Tibial nerve (tissue), 3 donors: Measurements from ENCODE around the gene PCED1B.

Source experiments
- CTCF ChIP-seq, 5 experiments: fragments of 200-600 bp in 3 of 5; fragments of 450-650 bp in 2 of 5; sonication (generic) in 3 of 5; IDR thresholded peaks; one replicate each; pipeline ENCODE4 v1.5.1; 2016 to 2019; ENCODE audit warnings: antibody characterized with exemption in 5 of 5, mild to moderate bottlenecking in 3 of 5, moderate library complexity in 2 of 5
- POLR2A ChIP-seq, 2 donors: fragments of 450-650 bp; IDR thresholded peaks; one replicate each; pipeline ENCODE4 v1.6.1; 2017; ENCODE audit warnings: antibody characterized with exemption in 2 of 2, mild to moderate bottlenecking in 2 of 2, moderate library complexity in 2 of 2

GRCh38 chr12:47160316-47161244 lies 81.2 kb downstream of the PCED1B start:
- TF ChIP-seq POLR2A (IDR thresholded peaks at IDR 0.05) (no peak), CTCF (IDR thresholded peaks at IDR 0.05) (no peak)
